HL-60 (cell line): ENCODE data around the gene COL21A1.

ENCODE experiments used
- POLR2AphosphoS5 ChIP-seq: IDR thresholded peaks from 2 replicates; pipeline ENCODE4 v1.6.1; 2012; ENCODE audit warnings: low read depth
- TF ChIP-seq, protein P1 (sequence below): IDR thresholded peaks from one replicate; pipeline ENCODE4 v1.5.1; 2011; ENCODE audit warnings: low read length, control low read depth, inconsistent platforms; ENCODE audit not compliant: insufficient read depth

GRCh38 chr6:56046576-56046975 is 200.8 kb downstream of the COL21A1 start:
- TF ChIP-seq, protein P1, sequence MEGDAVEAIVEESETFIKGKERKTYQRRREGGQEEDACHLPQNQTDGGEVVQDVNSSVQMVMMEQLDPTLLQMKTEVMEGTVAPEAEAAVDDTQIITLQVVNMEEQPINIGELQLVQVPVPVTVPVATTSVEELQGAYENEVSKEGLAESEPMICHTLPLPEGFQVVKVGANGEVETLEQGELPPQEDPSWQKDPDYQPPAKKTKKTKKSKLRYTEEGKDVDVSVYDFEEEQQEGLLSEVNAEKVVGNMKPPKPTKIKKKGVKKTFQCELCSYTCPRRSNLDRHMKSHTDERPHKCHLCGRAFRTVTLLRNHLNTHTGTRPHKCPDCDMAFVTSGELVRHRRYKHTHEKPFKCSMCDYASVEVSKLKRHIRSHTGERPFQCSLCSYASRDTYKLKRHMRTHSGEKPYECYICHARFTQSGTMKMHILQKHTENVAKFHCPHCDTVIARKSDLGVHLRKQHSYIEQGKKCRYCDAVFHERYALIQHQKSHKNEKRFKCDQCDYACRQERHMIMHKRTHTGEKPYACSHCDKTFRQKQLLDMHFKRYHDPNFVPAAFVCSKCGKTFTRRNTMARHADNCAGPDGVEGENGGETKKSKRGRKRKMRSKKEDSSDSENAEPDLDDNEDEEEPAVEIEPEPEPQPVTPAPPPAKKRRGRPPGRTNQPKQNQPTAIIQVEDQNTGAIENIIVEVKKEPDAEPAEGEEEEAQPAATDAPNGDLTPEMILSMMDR: no peak
- no peak for TF ChIP-seq POLR2AphosphoS5
